ENCODE data around the gene TYRO3. TPM values are rescaled to one million over a fixed set of nuclear protein-coding genes. Genes with fewer than 3 reads are reported as not detected.

Gene TYRO3
- polyA plus RNA-seq, 3 donors, result 0.09 to 0.12 TPM; not detected in 1

- intact Hi-C loops (cut with micrococcal nuclease), result no loop called here
- H3K79me2 ChIP-seq (ENCODE audit: insufficient read depth, low read length), result no peaks in the 10 kb centered on the region
- no peaks in the 10 kb centered on the region for H4K20me1 ChIP-seq (ENCODE audit: insufficient read depth, low read length)
- no CpG with 5 or more reads among the region's 1 CpG for WGBS (ENCODE audit: insufficient coverage)
- H3K9ac ChIP-seq (ENCODE audit: insufficient read depth, low read length, poor library complexity, severe bottlenecking), result no peak overlapping the region
- H3K4me3 ChIP-seq (replicated peaks in 1 of 3; ENCODE audit: low read depth in 2 of 3, low read length in 3 of 3), result no peak overlapping the region
- Mint-ChIP-seq H3K4me1 (peaks cover 29% of the 10 kb centered on the region), H3K36me3 (peaks cover 0 to 5% of the 10 kb centered on the region in 2 donors), H3K27me3 (ENCODE audit: low read depth in 3 of 3) (peaks cover 12 to 15% (median 13%) of the 10 kb centered on the region in 3 donors), H3K4me3 (no peak overlapping the region), H3K9me3 (peaks cover 0 to 7% (median 3%) of the 10 kb centered on the region in 7 donors), H3K27ac (no peak overlapping the region)
- H3K9me3 ChIP-seq (replicated peaks in 1 of 2; ENCODE audit: control insufficient read depth in 1 of 2, insufficient read depth in 1 of 2, low read length in 2 of 2), result no peaks in the 10 kb centered on the region
- no peak overlapping the region for H3K4me2 ChIP-seq (replicated peaks; ENCODE audit: extremely low read depth, low read length, poor library complexity, severe bottlenecking)
- H3K27ac ChIP-seq (ENCODE audit: low read depth in 1 of 2, low read length in 2 of 2), result no peak overlapping the region
- H3K4me1 ChIP-seq (ENCODE audit: control insufficient read depth in 1 of 2, insufficient read depth in 2 of 2, low read length in 2 of 2), result peaks cover 18 to 27% of the 10 kb centered on the region in 2 donors
- H3K36me3 ChIP-seq (replicated peaks in 1 of 2; ENCODE audit: control insufficient read depth in 1 of 2, insufficient read depth in 2 of 2, low read length in 2 of 2), result no peaks in the 10 kb centered on the region
- no peak for DNase-seq
- H3K27me3 ChIP-seq (ENCODE audit: control insufficient read depth in 2 of 2, insufficient read depth in 2 of 2, low read length in 2 of 2), result peaks cover 3 to 10% of the 10 kb centered on the region in 2 donors
- no peak for TF ChIP-seq CTCF (IDR thresholded peaks at IDR 0.05)
- H2AFZ ChIP-seq (ENCODE audit: insufficient read depth, low read depth, low read length, poor library complexity, severe bottlenecking), result no peak overlapping the region
Measured at GRCh38 chr15:41553731-41554130, 5.3 kb upstream of the TYRO3 start.

GRCh38 chr15:41554343-41554742 lies 4.7 kb upstream of the TYRO3 start:
- intact Hi-C loops (cut with micrococcal nuclease), result no loop called here
- DNase-seq, result no peak
- H3K4me1 ChIP-seq (ENCODE audit: control insufficient read depth in 1 of 2, insufficient read depth in 2 of 2, low read length in 2 of 2), result peaks cover 18 to 30% of the 10 kb centered on the region in 2 donors

More at GRCh38 chr15:41554343-41554742, 4.7 kb upstream of the TYRO3 start:
- no peak overlapping the region for H3K27ac ChIP-seq (ENCODE audit: low read depth in 1 of 2, low read length in 2 of 2)
- WGBS (ENCODE audit: insufficient coverage), result 90% methylated on average over 2 of the region's 5 CpGs
- H3K27me3 Mint-ChIP-seq (ENCODE audit: low read depth in 3 of 3), result peaks cover 12 to 15% (median 13%) of the 10 kb centered on the region in 3 donors
- no peak for TF ChIP-seq CTCF (IDR thresholded peaks at IDR 0.05)
- peaks cover 0 to 5% of the 10 kb centered on the region in 2 donors for H3K36me3 Mint-ChIP-seq
- H3K9me3 Mint-ChIP-seq, result peaks cover 0 to 7% (median 3%) of the 10 kb centered on the region in 7 donors
- no peak overlapping the region for H3K4me3 ChIP-seq (replicated peaks in 1 of 3; ENCODE audit: low read depth in 2 of 3, low read length in 3 of 3)
- no peak overlapping the region for H2AFZ ChIP-seq (ENCODE audit: insufficient read depth, low read depth, low read length, poor library complexity, severe bottlenecking)
- no peaks in the 10 kb centered on the region for H3K79me2 ChIP-seq (ENCODE audit: insufficient read depth, low read length)
- H3K4me1 Mint-ChIP-seq, result peaks cover 29% of the 10 kb centered on the region
- H3K4me2 ChIP-seq (replicated peaks; ENCODE audit: extremely low read depth, low read length, poor library complexity, severe bottlenecking), result no peak overlapping the region
- no peaks in the 10 kb centered on the region for H3K9me3 ChIP-seq (replicated peaks in 1 of 2; ENCODE audit: control insufficient read depth in 1 of 2, insufficient read depth in 1 of 2, low read length in 2 of 2)
- H3K27ac Mint-ChIP-seq, result no peak overlapping the region
- no peak overlapping the region for H3K4me3 Mint-ChIP-seq
- H3K36me3 ChIP-seq (replicated peaks in 1 of 2; ENCODE audit: control insufficient read depth in 1 of 2, insufficient read depth in 2 of 2, low read length in 2 of 2), result no peaks in the 10 kb centered on the region
- H4K20me1 ChIP-seq (ENCODE audit: insufficient read depth, low read length), result no peaks in the 10 kb centered on the region
- no peak overlapping the region for H3K9ac ChIP-seq (ENCODE audit: insufficient read depth, low read length, poor library complexity, severe bottlenecking)
- peaks cover 3 to 10% of the 10 kb centered on the region in 2 donors for H3K27me3 ChIP-seq (ENCODE audit: control insufficient read depth in 2 of 2, insufficient read depth in 2 of 2, low read length in 2 of 2)

Measured in CD14-positive monocyte (primary cell).